Mucosa of stomach (tissue), 1 donor: ENCODE measurements around the gene TSSK2.

ENCODE experiments used
- H3K27me3 ChIP-seq: one replicate; pipeline ENCODE4 v1.7.0; 2013; ENCODE audit warnings: mild to moderate bottlenecking, low read length; ENCODE audit not compliant: control insufficient read depth, insufficient read depth
- H3K36me3 ChIP-seq: one replicate; pipeline ENCODE4 v1.7.0; 2013; ENCODE audit warnings: low read length; ENCODE audit not compliant: control insufficient read depth, insufficient read depth
- H3K4me1 ChIP-seq: one replicate; pipeline ENCODE4 v1.7.0; 2013; ENCODE audit warnings: mild to moderate bottlenecking, low read length; ENCODE audit not compliant: control insufficient read depth, insufficient read depth
- H3K4me3 ChIP-seq: one replicate; pipeline ENCODE4 v1.7.0; 2013; ENCODE audit warnings: low read length
- H3K9ac ChIP-seq: one replicate; pipeline ENCODE4 v1.7.0; 2013; ENCODE audit warnings: mild to moderate bottlenecking, low read length, moderate library complexity
- H3K9me3 ChIP-seq: one replicate; pipeline ENCODE4 v1.7.0; 2013; ENCODE audit warnings: mild to moderate bottlenecking, low read length, moderate library complexity; ENCODE audit not compliant: control insufficient read depth
- donor health status: Pancreatic carcinoma.

TSSK2 gene

DNA sequence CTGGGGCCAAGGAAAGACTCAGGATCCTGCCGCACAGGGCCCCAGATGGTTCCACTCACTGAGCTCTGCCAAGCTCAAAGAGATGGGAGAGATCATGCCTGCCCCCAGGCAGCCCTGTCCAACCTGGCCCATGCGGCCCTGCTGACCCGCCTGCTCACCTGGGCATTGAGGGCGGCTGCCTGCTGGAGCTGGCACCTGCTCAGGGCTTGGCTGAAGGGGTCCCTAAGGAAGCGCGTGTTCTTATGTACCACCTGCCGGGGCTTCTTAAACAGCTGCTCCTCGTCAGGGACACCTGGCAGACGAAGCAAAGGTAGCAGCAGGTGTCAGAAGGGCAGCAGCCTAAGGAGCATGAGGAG, 7.9 kb downstream of the TSSK2 start:
- no peak overlapping the region for H3K4me3 ChIP-seq
- H3K36me3 ChIP-seq: peaks cover 30% of the 10 kb centered on the region
- H3K9me3 ChIP-seq: no peaks in the 10 kb centered on the region
- peaks cover 8% of the 10 kb centered on the region for H3K4me1 ChIP-seq
- no peak overlapping the region for H3K9ac ChIP-seq
- no peaks in the 10 kb centered on the region for H3K27me3 ChIP-seq

DNA sequence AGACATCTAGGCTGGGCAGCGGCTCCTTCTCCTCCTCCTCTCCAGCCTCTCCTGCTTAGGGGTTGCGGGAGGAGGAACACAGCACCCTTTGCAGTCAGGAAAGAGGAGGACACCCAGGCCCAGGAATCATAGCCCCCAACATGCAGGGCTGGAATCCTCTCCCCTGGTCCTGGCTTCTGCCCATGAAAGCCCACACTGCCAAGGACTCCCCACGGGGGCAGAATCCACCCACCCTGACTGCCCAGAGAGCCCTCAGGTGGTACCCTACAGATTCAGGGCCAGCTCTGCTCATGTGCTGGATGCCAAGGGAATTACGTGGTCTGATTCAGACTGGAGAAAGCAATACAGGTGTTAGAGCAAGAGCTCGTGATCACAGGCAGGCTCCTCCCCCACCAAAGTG, 8.9 kb downstream of the TSSK2 start:
- no peaks in the 10 kb centered on the region for H3K27me3 ChIP-seq
- peaks cover 8% of the 10 kb centered on the region for H3K4me1 ChIP-seq
- peaks cover 30% of the 10 kb centered on the region for H3K36me3 ChIP-seq
- H3K9me3 ChIP-seq: no peaks in the 10 kb centered on the region
- no peak overlapping the region for H3K4me3 ChIP-seq
- H3K9ac ChIP-seq: no peak overlapping the region

DNA sequence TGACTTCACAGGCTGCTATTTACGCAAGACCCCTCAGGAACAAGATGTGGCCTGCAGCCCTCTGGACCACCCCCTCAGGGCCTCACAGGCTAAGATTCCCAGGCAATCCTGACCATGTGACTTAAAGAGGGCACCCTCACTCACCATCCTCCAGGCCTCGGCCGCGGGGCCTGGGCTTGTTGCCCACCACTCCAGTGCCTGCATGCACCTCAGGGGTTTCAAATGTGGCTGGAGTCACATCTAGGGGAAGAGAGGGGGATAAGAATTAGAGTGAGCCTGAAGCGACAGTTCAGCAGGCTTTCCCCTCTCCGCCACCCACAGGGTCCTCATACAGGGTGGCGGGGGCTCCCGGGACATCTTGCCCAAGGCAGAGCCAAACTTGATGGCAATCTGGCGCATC, 11.3 kb downstream of the TSSK2 start:
- H3K36me3 ChIP-seq: peaks cover 30% of the 10 kb centered on the region
- no peak overlapping the region for H3K9ac ChIP-seq
- peaks cover 6% of the 10 kb centered on the region for H3K27me3 ChIP-seq
- peaks cover 8% of the 10 kb centered on the region for H3K4me1 ChIP-seq
- no peaks in the 10 kb centered on the region for H3K9me3 ChIP-seq
- no peak overlapping the region for H3K4me3 ChIP-seq

DNA sequence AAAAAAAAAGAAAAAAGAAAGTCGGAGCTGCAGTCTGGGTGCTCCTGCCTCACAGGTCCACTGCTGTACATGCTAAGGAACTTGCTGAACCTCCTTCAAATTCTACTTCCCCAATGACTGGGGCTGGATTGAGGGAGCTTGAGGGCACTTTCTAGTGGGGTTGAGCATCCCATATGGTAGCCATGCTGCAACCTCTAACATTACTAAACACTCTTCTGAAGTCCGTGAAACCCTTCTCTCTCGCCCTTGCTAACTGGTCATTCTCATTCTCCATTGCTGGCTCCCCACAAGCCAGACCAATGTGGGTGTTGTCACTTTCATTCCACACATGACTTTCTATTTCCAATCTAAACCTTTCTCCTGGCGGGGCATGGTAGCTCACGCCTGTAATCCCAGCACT, 12.1 kb downstream of the TSSK2 start:
- H3K27me3 ChIP-seq: peaks cover 14% of the 10 kb centered on the region
- H3K9me3 ChIP-seq: no peaks in the 10 kb centered on the region
- peaks cover 8% of the 10 kb centered on the region for H3K4me1 ChIP-seq
- peaks cover 25% of the 10 kb centered on the region for H3K36me3 ChIP-seq
- H3K4me3 ChIP-seq: no peak overlapping the region
- H3K9ac ChIP-seq: no peak overlapping the region

DNA sequence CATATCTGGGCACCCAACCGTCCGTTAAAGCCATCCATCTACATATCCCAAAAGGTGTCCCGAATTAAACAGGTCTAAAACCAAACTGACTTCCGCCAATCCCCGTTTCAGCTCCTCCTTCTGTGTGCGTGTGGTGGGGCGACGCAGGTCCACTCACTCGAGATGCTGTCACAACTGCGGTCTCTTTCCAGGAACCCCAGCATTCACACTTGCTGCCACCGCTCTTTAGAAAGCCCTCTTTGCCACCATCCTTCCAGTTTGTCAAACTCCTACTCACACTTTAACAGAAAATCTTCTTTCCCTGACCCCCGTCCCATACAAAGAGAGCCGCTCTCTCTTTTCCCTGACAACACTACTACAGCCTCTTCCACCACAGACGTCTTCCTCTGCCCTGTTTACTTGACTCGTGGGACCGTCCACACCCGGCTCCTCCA, 12.9 kb downstream of the TSSK2 start:
- no peaks in the 10 kb centered on the region for H3K9me3 ChIP-seq
- peaks cover 18% of the 10 kb centered on the region for H3K36me3 ChIP-seq
- peaks cover 8% of the 10 kb centered on the region for H3K4me1 ChIP-seq
- H3K4me3 ChIP-seq: peak overlapping the region; percentile 91
- peak overlapping the region; percentile 85 for H3K9ac ChIP-seq
- peaks cover 22% of the 10 kb centered on the region for H3K27me3 ChIP-seq

DNA sequence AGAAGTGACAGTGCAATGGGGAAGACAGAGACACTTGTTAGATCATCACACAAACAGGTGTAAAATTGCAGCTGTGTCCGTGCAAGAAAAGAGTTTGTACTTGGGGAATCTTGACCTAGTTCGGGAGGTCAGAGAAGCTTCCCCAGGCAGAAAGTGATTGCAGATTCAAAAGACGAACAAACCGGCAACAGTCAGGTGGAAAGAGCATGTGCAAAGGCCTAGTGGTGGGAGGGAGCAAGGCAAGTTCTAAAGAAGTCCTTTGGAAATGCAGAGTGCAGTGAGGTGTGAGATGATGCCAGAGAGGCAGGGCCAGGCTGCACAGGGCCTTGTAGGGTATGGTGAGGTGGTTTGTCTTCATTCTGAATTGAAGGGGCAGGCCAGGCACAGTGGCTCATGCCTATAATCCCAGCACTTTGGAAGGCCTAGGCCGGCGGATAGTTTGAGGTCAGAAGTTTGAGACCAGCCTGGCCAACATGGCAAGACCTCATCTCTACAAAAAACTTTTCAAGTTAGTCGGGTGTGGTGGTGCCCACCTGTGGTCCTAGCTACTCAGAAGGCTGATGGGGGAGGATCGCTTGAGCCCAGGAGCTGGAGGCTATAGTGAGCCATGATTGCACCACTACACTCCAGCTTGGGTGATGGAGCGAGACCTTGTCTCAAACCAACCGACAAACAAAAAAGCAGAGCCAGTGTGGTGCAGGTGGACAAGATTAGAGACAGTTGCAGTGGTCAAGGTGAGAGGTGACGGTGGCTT, 15.3 kb downstream of the TSSK2 start:
- peaks cover 8% of the 10 kb centered on the region for H3K4me1 ChIP-seq
- H3K4me3 ChIP-seq: no peak overlapping the region
- H3K36me3 ChIP-seq: no peaks in the 10 kb centered on the region
- peaks cover 39% of the 10 kb centered on the region for H3K27me3 ChIP-seq
- H3K9me3 ChIP-seq: no peaks in the 10 kb centered on the region
- H3K9ac ChIP-seq: no peak overlapping the region

DNA sequence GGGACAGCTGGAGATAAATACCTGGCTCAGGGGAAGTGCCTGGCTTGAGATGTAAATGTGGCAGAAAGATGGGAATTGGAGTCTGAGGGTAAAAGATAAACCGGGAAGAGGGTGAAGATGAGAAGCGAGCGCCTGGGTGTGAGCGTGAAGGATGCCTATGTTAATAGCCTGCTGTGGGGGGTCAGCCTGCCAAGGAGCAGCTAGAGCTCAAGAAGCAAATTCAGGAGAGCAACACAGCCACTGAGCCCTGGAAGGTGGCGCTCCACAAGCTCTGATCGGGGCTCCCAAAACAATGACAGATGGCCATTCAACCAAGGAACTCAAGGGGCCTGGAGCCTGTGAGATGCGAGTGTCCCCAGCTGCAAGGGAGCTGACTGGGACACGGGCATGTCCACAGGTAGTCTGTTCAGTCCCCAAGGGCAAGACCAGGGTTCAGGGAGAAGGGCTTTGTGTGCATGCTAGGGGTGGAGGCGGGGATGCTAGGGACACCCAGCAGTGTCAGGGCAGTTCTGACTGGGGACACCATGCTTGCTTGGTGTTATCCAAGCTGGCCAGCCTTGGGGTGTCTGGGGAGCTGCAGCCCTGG, 16.2 kb downstream of the TSSK2 start:
- Histone ChIP-seq H3K4me1 (peaks cover 8% of the 10 kb centered on the region), H3K9ac (no peak overlapping the region), H3K27me3 (peaks cover 47% of the 10 kb centered on the region)

DNA sequence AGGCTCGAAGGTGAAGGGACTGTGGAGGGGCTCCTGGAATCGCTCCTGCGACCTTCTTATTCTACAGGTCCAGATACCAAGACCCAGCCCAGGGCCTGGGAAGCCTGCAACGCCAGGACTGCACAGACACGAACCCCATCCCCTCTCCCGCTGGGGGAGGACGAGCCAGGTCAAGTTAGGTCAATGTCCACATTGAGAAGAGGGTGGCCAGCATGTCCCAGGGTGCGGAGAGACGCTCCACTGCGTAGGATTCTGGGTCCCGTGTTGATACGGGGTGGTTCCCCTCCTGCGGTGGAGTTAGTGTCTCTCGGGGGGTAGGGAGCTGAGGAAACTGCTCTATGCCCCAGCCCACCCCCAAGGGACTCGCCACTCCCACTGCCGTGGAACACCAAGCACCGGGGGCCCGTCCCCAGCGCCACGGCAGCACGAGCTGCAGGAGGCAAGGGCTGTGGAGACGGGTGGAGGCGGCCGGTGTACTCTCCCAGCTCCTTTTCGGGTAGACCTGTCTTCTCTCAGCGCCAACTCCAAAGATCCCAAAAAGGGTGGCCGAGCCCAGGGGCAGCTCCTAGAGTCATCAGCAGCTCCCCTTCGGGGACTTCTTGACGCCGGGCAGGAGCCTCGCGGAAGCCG, 17.4 kb downstream of the TSSK2 start:
- peaks cover 54% of the 10 kb centered on the region for H3K27me3 ChIP-seq
- H3K4me1 ChIP-seq: peaks cover 4% of the 10 kb centered on the region
- no peaks in the 10 kb centered on the region for H3K36me3 ChIP-seq
- H3K4me3 ChIP-seq: no peak overlapping the region
- H3K9ac ChIP-seq: no peak overlapping the region
- H3K9me3 ChIP-seq: no peaks in the 10 kb centered on the region

More for the DNA sequence above, 16.2 kb downstream of the TSSK2 start:
- H3K4me3 ChIP-seq: no peak overlapping the region
- H3K36me3 ChIP-seq: no peaks in the 10 kb centered on the region
- no peaks in the 10 kb centered on the region for H3K9me3 ChIP-seq

DNA sequence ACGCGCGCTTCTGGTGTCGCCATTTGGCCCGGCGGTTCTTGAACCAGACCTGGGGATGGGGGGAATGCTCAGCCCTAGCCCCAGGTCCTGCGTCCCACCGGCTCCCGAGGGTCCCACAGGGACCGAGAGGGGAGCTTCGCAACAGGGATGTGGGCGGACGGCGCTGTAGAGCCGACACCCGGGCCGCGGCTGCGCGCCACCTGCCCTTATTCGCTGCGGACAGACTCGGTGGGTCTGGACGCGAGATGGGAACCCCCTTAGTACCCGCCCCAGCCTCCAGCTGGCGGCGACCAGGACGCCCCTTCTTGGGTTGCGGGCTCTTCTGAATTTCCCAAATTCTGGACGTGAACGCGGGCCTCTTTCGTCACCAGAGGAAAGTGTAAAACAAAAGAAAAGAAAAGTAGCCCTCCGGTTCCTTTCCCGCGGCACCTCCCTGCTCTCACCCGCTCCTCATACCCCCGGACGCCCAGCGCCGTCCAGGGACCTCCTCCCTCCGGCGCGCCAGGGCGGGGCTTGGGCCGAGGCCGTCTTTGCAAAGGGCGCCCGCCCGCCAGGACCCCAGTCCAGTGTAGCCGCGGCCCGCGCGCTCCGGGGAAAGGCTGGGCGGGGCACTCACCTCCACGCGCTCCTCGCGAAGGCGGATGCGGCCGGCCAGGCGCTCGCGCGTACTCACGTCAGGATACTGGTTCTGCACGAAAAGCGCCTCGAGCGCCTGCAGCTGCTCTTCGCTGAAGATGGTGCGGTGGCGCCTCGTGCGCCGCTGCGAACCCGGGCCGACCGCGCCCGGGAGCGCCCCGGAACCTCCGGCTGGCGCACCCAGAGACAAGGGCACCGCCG, 18.2 kb downstream of the TSSK2 start:
- H3K36me3 ChIP-seq: no peaks in the 10 kb centered on the region
- no peak overlapping the region for H3K9ac ChIP-seq
- no peaks in the 10 kb centered on the region for H3K9me3 ChIP-seq
- H3K4me3 ChIP-seq: no peak overlapping the region
- H3K4me1 ChIP-seq: no peaks in the 10 kb centered on the region
- peaks cover 56% of the 10 kb centered on the region for H3K27me3 ChIP-seq

DNA sequence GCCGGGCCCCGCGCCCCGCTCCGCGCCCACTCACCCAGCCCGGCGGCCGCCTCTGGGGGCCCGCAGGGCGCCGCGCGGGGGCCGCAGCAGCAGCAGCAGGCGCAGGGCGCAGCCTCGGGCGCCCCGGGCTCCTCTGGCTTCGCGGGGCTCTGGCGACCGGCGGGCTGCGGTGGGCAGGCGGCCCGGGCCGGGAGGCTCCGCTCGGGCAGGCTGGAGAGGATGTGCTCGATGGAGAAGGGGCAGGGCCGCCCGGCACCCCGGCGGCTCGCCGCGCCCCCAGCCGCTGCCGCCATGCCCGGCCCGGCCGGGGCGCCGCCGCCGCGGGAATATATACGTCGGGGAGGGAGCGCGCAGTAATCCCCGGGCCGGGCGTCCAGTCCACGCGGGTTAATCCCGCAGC, 18.9 kb downstream of the TSSK2 start, which contains the start of gene GSC2:
Gene GSC2 (minus strand): TSS at position 302 of the 400 bp plus-strand sequence. CDS start 9 bp downstream, at position 293.
- H3K4me1 ChIP-seq: no peaks in the 10 kb centered on the region
- no peaks in the 10 kb centered on the region for H3K36me3 ChIP-seq
- H3K4me3 ChIP-seq: no peak within 1 kb of the TSS
- H3K9me3 ChIP-seq: no peaks in the 10 kb centered on the region
- H3K27me3 ChIP-seq: peaks cover 56% of the 10 kb centered on the region
- H3K9ac ChIP-seq: no peak within 1 kb of the TSS

DNA sequence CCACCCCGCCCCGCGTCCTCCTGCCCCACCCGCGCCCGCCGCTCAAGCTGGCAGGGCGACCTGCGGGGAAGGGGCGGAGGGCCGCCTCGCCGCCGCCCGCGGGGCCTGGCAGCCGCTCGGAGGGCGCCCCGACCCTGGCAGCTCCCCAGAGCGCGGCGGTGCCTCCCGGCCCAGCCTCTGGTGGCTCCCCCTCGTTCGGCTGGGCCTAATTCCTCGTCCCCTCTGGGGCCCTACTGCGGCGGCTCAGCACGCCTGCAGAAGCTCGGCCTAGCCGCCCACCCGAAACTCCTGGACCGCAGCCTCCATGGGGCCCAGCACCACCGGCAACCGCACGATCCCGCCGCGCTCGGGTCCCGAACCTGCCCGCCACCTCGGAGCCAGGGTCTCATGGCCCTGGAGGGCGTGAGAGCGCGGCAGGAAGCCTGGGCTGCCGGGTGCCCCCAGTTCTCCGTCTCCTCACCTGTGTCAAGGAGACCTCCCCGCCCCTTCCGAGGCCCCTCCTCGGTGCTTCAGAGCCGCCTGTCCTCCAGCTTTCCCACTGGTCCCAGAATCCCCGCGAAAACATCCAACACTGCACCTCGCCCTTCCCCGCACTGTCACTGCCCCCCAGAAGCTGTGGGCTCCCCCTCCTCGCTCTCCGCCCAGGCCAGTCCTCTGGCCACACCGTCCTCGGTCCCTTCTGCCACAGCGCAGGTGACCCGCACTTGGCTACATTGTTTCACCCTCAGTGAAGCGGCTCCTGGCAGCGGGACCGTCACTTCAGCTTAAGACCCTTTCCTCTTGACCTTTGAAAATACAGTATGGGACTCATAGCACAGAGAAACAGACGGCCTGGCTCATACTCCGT, 19.6 kb downstream of the TSSK2 start:
- Histone ChIP-seq H3K9ac (no peak overlapping the region), H3K27me3 (peaks cover 56% of the 10 kb centered on the region), H3K4me1 (no peaks in the 10 kb centered on the region), H3K9me3 (no peaks in the 10 kb centered on the region), H3K36me3 (no peaks in the 10 kb centered on the region), H3K4me3 (no peak overlapping the region)
